ENCODE data around the gene BEST3. TPM values are rescaled to one million over a fixed set of nuclear protein-coding genes. Genes with fewer than 3 reads are reported as not detected.

The BEST3 gene
- polyA plus RNA-seq, 3 donors: not detected

GRCh38 chr12:69704357-69704756 is 5.3 kb upstream of the BEST3 start:
- H3K9ac ChIP-seq (ENCODE audit: insufficient read depth, low read length, poor library complexity, severe bottlenecking): no peak overlapping the region
- intact Hi-C loops (cut with micrococcal nuclease): no loop called here
- H3K27ac ChIP-seq (ENCODE audit: low read depth in 1 of 2, low read length in 2 of 2): no peak overlapping the region
- no peaks in the 10 kb centered on the region for H3K4me1 ChIP-seq (ENCODE audit: control insufficient read depth in 1 of 2, insufficient read depth in 2 of 2, low read length in 2 of 2)
- no peak overlapping the region for H3K4me2 ChIP-seq (replicated peaks; ENCODE audit: extremely low read depth, low read length, poor library complexity, severe bottlenecking)
- H4K20me1 ChIP-seq (ENCODE audit: insufficient read depth, low read length): no peaks in the 10 kb centered on the region
- peaks cover 0 to 5% (median 2%) of the 10 kb centered on the region in 7 donors for H3K9me3 Mint-ChIP-seq
- H3K36me3 ChIP-seq (replicated peaks in 1 of 2; ENCODE audit: control insufficient read depth in 1 of 2, insufficient read depth in 2 of 2, low read length in 2 of 2): no peaks in the 10 kb centered on the region
- H3K27ac Mint-ChIP-seq: no peak overlapping the region
- no peak overlapping the region for H3K4me3 Mint-ChIP-seq
- H3K27me3 Mint-ChIP-seq (ENCODE audit: low read depth in 3 of 3): peaks cover 0 to 2% (median 0%) of the 10 kb centered on the region in 3 donors
- no peaks in the 10 kb centered on the region for H3K36me3 Mint-ChIP-seq
- no peaks in the 10 kb centered on the region for H3K27me3 ChIP-seq (ENCODE audit: control insufficient read depth in 2 of 2, insufficient read depth in 2 of 2, low read length in 2 of 2)
- WGBS (ENCODE audit: insufficient coverage): no CpG with 5 or more reads among the region's 1 CpG
- H2AFZ ChIP-seq (ENCODE audit: insufficient read depth, low read depth, low read length, poor library complexity, severe bottlenecking): no peak overlapping the region
- no peaks in the 10 kb centered on the region for H3K9me3 ChIP-seq (replicated peaks in 1 of 2; ENCODE audit: control insufficient read depth in 1 of 2, insufficient read depth in 1 of 2, low read length in 2 of 2)
- no peak for TF ChIP-seq CTCF (IDR thresholded peaks at IDR 0.05)
- no peaks in the 10 kb centered on the region for H3K79me2 ChIP-seq (ENCODE audit: insufficient read depth, low read length)
- no peak for DNase-seq
- no peak overlapping the region for H3K4me3 ChIP-seq (replicated peaks in 1 of 3; ENCODE audit: low read depth in 2 of 3, low read length in 3 of 3)
- no peaks in the 10 kb centered on the region for H3K4me1 Mint-ChIP-seq

GRCh38 chr12:69703146-69703642 is 4.1 kb upstream of the BEST3 start:
- peaks cover 0 to 2% (median 0%) of the 10 kb centered on the region in 3 donors for H3K27me3 Mint-ChIP-seq (ENCODE audit: low read depth in 3 of 3)
- Histone ChIP-seq H3K9ac (ENCODE audit: insufficient read depth, low read length, poor library complexity, severe bottlenecking) (no peak overlapping the region), H3K4me3 (replicated peaks in 1 of 3; ENCODE audit: low read depth in 2 of 3, low read length in 3 of 3) (no peak overlapping the region), H3K4me2 (replicated peaks; ENCODE audit: extremely low read depth, low read length, poor library complexity, severe bottlenecking) (no peak overlapping the region), H2AFZ (ENCODE audit: insufficient read depth, low read depth, low read length, poor library complexity, severe bottlenecking) (no peak overlapping the region), H3K4me1 (ENCODE audit: control insufficient read depth in 1 of 2, insufficient read depth in 2 of 2, low read length in 2 of 2) (no peaks in the 10 kb centered on the region), H3K36me3 (replicated peaks in 1 of 2; ENCODE audit: control insufficient read depth in 1 of 2, insufficient read depth in 2 of 2, low read length in 2 of 2) (no peaks in the 10 kb centered on the region), H3K27ac (ENCODE audit: low read depth in 1 of 2, low read length in 2 of 2) (no peak overlapping the region), H4K20me1 (ENCODE audit: insufficient read depth, low read length) (no peaks in the 10 kb centered on the region), H3K79me2 (ENCODE audit: insufficient read depth, low read length) (no peaks in the 10 kb centered on the region), H3K27me3 (ENCODE audit: control insufficient read depth in 2 of 2, insufficient read depth in 2 of 2, low read length in 2 of 2) (no peaks in the 10 kb centered on the region), H3K9me3 (replicated peaks in 1 of 2; ENCODE audit: control insufficient read depth in 1 of 2, insufficient read depth in 1 of 2, low read length in 2 of 2) (no peaks in the 10 kb centered on the region)
- no peak overlapping the region for H3K27ac Mint-ChIP-seq
- no peak for DNase-seq
- no peaks in the 10 kb centered on the region for H3K4me1 Mint-ChIP-seq
- intact Hi-C loops (cut with micrococcal nuclease): no loop called here
- no peak overlapping the region for H3K4me3 Mint-ChIP-seq
- H3K36me3 Mint-ChIP-seq: no peaks in the 10 kb centered on the region
- H3K9me3 Mint-ChIP-seq: peaks cover 0 to 5% (median 2%) of the 10 kb centered on the region in 7 donors
- 89% methylated on average over 1 of the region's 1 CpG for WGBS (ENCODE audit: insufficient coverage)
- TF ChIP-seq CTCF (IDR thresholded peaks at IDR 0.05): no peak
